ENCODE data around the gene TRMT6.

The TRMT6 gene

GRCh38 chr20:5933802-5934436, 16.4 kb downstream of the TRMT6 start:
- H3K4me3 ChIP-seq (ENCODE audit: low read depth, low read length), result no peak overlapping the region
- TF ChIP-seq CTCF (IDR thresholded peaks at IDR 0.05; ENCODE audit: insufficient read depth, low read depth, low read length, missing control alignments), result peak; percentile 31
- peak; percentile 49 for DNase-seq (ENCODE audit: low read depth)

- TF ChIP-seq CTCF (IDR thresholded peaks at IDR 0.05; ENCODE audit: insufficient read depth, low read depth, low read length, missing control alignments), result no peak
- H3K4me3 ChIP-seq (ENCODE audit: low read depth, low read length), result no peak overlapping the region
- DNase-seq (ENCODE audit: low read depth), result no peak
Measured at GRCh38 chr20:5932796-5933195, 17.5 kb downstream of the TRMT6 start.

- no peak for DNase-seq (ENCODE audit: low read depth)
- H3K4me3 ChIP-seq (ENCODE audit: low read depth, low read length), result no peak overlapping the region
- no peak for TF ChIP-seq CTCF (IDR thresholded peaks at IDR 0.05; ENCODE audit: insufficient read depth, low read depth, low read length, missing control alignments)
Measured at GRCh38 chr20:5931411-5931810, 18.9 kb downstream of the TRMT6 start.

- DNase-seq (ENCODE audit: low read depth), result no peak
- no peak overlapping the region for H3K4me3 ChIP-seq (ENCODE audit: low read depth, low read length)
- TF ChIP-seq CTCF (IDR thresholded peaks at IDR 0.05; ENCODE audit: insufficient read depth, low read depth, low read length, missing control alignments), result no peak
Measured at GRCh38 chr20:5928836-5929715, 21.3 kb downstream of the TRMT6 start.

- no peak for DNase-seq (ENCODE audit: low read depth)
- TF ChIP-seq CTCF (IDR thresholded peaks at IDR 0.05; ENCODE audit: insufficient read depth, low read depth, low read length, missing control alignments), result no peak
- no peak overlapping the region for H3K4me3 ChIP-seq (ENCODE audit: low read depth, low read length)
Measured at GRCh38 chr20:5927749-5928462, 22.4 kb downstream of the TRMT6 start.

GRCh38 chr20:5925551-5925950, 24.8 kb downstream of the TRMT6 start:
- no peak overlapping the region for H3K4me3 ChIP-seq (ENCODE audit: low read depth, low read length)
- no peak for TF ChIP-seq CTCF (IDR thresholded peaks at IDR 0.05; ENCODE audit: insufficient read depth, low read depth, low read length, missing control alignments)
- no peak for DNase-seq (ENCODE audit: low read depth)

Measured in GM12865 (cell line).